GM21360 (cell line): ENCODE results near the gene DIO1.

Source experiments
- ATAC-seq: cut with Tn5 transposase; IDR thresholded peaks from one replicate; pipeline ENCODE4 v1.9.1; 2021; ENCODE audit warnings: mild to moderate bottlenecking, moderate library complexity; ENCODE audit not compliant: unreplicated experiment

The DIO1 gene

DNA sequence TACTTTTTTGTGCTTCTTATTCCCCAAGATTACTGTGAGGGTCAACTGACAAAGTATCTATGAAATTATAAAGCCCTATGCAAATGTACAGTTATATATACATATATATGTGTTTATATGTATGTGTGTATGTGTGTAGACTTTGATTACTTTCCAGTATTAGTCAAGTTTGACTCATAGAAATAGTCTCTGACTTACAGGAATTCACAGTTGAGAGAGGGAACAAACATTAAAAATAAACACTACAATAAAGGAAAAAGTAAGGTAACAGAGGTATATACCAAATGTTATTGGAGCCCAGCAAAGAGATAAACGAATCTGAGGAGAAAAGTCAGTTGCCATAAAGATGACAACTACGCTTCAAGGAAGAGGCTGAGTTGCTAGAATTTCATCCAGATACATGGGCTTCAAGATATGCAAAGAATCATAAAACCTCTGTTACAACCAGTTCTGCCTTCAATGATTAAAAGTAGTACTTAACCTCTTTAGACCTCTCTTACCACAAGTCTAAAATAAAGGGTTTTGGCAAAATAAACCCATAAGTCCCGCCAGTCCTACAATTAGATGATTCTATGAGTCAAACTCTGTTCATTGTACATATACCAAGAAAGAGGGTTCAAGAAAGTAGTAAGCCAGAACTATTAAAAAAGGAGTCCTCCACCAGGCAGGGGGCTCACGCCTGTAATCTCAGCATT is 44.3 kb downstream of the DIO1 start:
- no peak for ATAC-seq

DNA sequence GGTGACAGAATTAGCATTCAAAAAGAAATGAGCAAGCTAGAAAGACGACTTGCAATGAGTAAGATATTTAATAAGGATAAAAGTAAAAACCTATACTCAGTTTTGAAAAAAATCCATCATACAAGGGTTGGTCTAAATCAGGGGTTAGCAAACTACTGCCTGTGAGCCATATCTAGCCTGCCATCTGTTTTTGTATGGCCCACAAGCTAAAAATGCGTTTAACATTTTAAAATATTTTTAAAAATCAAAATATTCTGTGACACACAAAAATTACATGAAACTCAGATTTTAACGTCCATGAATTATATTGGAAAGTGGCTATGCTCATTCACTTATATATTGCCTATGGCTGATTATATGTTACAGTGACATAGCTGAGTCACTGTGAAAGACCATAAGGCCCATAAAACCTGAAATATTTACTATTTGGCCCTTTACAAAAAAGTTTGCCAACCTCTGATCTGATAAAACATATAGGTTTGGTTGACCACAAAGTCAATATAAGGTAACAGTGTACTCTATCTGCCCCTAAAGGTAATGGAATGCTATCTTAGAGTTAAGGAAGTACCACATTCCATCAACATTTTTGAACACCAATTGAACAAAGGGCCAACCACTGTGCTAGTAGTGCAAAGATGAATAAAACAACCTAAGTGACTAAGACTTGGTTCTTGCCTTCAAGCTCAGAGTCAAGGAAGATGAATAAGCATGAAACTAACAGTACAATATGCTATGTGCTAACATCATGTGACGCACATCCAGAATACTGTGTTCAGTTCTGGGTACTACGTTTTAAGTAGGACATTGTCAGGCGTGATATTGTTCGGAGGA is 48.4 kb downstream of the DIO1 start:
- ATAC-seq: no peak

DNA sequence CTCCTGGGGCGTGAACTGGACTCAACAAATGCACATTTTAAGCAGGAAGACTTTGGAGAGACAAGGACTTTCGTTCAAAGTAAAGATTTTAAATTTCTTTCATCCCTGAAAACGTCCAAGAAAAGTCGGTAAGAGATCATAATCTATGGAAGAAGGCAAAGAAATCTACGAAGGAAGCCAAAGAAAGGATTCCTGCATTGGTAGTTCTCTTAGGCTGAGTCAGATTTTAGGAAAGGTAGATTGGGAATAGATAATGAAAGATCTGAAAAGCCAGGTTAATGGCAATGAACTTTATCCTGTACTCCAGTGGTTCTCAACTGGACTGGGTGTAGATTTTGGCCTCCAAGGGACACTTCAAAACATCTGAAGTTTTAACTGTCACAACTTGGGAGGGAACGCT is 49.1 kb downstream of the DIO1 start:
- no peak for ATAC-seq

DNA sequence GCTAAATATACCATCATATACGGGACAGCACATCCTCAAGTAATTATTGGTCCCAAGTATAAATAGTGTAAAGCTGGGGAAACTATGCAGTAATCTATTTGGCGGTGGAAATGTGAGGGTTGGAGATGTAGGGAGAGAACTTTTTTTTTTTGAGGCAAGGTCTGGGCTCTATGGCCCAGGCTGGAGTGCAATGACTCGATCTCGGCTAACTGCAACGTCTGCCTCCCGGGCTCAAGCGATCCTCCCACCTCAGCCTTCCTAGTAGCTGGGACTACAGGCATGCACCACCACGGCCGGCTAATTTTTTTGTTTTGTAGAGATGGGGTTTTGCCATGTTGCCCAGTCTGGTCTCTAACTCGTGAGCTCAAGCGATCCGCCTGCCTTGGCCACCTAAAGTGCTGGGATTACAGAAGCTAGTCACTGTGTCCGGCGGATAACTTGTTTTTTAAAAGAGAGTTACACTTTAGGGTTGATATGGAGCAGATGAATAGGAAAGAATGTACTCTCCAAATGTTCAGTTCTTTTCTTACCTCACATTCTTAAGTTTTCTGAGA is 49.6 kb downstream of the DIO1 start:
- no peak for ATAC-seq

DNA sequence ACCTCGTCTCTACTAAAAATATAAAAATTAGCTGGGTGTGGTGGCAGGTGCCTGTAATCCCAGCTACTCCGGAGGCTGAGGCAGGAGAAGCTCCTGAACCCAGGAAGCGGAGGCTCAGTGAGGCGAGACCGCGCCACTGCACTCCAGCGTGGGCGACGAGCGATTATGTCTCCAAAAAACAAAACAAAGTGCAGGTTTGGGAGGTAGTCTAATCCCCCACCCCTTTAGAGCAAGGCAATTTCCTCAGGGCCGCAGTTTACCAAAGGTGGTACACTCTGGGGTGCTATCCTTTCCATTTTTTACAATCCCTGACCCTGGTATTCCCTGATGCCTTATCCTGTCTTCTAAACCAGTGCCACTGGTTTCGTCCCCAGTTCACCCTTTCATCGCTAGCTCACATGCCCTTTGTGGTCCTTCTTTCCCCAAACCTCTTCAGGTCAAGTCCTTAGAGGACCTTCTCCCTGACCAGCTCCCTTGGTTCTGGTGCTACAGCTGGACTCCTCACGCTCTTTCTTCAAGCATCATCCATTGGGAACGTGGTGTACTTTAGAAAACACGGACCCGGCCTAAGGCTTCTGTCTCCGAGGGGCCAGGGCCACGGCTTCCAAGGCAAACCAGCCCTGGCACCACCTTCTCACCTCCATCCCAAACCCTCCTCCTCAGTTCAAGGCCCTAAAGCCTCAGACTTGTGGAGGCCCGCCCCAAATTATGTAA is 50.6 kb downstream of the DIO1 start:
- no peak for ATAC-seq

DNA sequence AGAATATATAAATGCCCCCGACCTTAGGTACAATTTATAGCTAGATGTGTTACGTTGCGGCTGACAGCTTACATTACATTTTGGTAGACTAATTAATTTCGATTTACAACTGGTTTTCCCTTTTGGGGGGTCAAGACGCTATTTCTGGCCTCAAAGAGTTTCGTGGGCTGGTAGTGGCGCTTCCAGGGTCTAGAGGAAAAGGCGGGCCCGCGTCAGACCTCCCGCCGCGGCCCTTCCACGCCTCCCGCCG is 51.1 kb downstream of the DIO1 start:
- no peak for ATAC-seq

DNA sequence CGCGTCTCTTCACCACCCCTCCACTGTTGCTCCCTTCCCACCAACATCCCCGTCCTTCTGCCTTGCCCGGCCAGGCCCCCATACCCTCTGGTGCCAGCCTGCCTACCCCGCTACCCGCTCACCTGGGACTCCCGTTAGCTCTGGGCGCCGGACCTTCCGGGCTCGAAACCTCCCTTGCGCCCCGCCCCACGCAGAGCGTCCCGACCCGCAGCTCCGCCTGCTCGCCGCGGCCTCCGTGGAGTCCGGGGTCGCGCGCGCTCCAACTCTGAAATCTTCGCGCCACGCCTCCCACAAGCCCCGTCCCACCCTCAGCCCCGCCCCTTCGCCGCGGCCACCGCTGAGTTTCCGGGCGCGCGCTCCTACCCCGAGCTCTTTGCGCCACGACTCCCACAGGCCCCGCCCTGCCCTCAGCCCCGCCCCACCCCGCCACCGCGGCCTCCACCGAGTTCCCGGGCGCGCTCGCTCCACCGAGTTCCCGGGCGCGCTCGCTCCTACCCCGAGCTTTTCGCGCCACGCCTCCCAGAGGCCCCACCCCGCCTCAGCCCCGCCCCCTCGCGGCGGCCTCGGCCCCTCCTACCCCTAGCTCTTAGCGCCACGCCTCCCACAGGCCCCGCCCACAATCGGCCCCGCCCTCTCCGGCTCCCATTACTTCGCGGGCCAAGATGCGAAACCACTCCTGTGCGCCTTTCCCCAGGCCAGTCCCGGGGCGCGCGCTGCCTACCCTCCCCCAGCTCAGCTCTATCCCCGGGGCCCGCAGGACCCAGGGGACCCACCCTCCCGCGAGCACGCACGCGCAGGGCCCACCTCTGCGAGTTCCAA is 51.7 kb downstream of the DIO1 start, which contains the start of gene IFT25:
Gene IFT25 (minus strand): TSS at position 267 of the 819 bp plus-strand sequence. CDS start 5,617 bp downstream, outside the sequence.
- peak; percentile 65 for ATAC-seq

DNA sequence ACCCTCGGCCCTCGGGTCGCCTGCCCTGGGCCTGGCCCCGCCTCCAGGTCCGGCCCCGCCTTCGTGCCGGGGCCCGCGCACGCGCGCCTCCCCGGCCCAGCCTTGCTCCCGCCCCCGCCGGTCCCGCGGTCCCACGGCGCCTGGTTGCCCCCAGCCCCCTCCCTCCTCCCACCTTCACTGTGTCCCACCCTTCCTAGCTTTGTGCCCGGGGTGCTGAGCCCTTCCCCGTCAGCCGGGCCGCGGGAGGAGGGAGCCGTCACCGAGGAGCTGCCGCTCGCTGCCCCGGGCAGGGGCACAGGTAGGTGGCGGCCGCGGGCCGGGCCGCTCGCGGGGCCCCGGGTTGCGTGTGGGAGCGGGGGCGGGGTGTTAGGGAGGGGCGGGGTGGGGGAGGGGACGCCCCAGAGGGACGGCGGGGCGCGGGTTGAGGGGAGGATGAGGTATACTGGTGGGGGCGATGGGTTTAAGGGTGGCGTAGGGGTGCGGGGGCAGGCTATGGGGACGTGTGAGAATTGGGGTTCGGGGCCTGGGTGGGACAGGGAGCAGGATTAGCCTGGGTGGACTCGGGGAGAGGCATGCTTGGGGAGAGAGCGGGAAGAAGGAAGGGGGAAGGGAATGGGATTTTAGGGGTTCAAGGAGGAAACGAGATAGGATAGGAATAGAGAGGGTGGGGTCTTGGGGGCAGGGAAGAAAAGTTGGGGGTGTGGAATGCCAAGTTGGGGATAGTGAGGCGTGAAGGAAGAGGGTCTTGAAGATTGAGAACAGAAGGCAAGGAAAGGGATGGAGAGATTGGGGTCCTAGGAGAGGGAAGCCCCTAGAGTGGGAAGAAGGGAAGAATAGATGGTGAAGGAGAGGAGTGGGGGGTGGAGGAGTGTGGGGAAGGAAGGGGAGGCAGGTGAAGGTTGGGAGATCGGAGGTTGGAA is 52.5 kb downstream of the DIO1 start, which contains the start of gene LRRC42:
Gene LRRC42 (plus strand): TSS at position 99 of the 920 bp plus-strand sequence. CDS start 5,650 bp downstream, outside the sequence.
- peak; percentile 60 for ATAC-seq

DNA sequence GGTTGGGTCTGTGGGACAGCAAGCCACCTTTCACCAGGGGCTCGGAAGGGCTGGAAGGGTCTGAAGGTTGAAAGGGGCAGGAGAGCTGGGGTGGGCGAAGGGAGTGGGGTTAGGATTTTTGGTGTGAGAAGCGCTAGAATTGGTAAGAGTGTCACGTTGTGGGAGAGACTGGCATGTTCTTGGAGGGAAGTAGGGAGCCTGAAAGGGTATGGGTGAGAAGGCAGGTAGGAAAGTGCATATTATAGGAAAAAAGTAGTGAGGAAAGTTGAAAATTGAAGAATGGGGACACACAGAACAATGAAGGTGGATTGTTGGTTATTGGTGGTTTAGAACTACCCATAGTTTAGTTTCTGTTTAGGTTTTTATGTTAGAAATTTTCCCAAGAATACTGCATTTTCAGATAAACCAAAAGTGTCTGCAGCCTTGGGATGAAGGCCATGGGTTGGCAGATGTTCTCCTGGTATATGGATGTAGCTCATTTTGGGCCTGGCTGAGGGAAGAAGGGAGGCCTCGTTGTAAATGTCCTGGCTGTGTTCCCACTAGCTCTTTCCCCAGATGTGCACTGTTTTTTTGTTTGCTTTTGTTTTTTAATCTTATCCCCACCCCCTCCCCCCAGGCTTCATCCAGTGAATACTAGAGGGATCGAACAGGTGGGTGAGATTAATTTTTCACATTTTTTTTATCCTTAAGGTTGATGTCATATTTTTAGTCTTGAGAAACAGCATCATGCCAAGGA is 53.4 kb downstream of the DIO1 start:
- no peak for ATAC-seq

DNA sequence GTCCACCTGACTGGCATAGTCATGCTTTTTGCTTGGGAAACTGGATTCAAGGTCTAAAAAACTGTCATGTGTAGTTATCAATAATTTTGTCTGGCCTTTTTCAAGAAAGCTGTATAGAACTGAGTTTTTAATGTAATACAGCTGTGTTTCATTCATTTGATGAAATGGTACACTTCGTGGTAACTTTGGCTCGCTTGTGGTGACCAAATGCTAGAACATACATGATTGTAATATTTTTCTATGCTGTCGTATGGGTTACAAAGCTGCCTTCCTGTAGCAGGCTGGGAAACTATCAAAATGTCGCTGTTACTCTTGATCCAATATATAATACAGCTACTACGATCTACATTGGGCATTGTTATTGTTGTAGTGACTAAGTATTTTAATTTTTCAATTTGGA is 54.3 kb downstream of the DIO1 start:
- ATAC-seq: no peak

DNA sequence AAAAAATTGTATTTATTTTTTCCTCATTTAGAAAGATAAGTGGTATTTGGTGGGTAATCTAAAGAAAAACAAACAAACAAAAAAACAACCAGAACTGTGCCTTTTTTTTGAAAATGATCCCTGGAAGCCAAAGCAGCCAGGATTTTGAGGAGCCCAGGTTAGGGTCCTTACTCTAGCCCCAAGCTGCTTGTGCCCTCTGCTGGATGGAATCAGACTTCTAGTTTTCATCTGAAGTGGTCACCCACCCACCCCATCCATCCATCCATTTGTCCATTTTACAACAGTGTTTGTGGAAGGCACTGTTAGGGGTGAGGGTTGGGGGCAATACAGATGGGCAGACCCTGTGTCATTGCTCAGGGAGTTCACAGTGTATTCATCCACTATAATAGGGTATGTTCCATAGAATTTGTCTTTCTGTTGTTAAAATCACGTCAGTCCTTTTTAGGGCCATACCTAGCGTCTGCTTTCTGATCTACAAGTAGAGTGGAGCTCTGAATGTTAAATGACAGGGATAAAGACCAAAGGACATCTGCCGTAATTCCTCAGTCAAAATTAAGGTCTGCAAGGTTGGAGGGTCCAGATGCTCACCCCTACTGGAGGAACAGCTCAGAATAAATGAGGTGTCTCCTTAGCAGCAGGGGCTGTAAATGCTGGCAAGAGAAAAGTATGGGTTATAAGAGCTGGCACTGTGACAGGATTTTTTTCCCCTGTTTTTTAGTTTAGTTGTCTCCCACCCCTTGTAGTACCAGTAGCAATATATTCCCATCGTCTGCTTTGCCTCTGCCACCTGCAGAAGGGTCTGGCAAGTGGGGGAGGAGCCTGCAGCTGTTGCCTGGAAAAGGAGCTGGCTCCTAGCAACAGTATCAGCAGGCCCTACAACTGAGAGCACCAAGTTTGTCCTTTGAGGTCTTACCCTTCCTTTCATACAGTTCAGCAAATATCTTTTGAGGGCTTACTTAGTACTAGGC is 55.3 kb downstream of the DIO1 start:
- no peak for ATAC-seq

DNA sequence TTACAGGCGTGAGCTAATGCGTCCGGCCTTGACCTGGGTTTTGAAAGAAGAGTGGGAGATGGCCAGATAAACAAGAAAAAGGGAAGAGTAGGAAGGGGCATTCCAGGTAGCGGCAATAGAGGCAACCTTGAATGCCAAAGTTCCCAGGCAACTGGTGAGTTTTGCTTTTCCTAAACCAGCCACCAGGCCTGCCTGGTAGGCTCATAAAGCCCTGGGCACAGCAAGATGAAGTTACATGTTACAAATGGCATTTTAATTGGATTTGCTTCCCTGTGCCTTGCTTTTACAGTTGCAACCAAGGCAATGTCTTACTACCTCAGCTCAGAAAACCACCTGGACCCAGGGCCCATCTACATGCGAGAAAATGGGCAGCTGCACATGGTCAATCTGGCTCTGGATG is 57.7 kb downstream of the DIO1 start:
- no peak for ATAC-seq

DNA sequence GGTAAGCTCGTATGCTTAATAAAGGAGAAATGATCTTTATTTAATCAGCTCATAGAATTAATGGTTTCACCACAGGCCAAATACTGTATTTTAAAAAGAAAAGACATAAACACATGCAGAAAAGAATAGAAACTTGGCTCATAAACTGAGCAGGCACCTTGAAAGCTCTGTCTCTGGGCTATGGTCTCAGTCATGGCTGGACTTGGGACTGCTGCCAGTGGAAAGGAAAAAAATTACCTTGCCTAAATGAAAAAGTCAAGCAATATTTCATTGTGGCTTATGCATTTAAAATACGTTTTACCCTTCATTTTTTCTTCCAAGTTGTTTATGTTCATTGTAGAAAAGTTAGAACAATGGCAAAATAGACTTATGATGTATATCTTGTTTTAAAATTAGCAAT is 60.1 kb downstream of the DIO1 start:
- no peak for ATAC-seq

DNA sequence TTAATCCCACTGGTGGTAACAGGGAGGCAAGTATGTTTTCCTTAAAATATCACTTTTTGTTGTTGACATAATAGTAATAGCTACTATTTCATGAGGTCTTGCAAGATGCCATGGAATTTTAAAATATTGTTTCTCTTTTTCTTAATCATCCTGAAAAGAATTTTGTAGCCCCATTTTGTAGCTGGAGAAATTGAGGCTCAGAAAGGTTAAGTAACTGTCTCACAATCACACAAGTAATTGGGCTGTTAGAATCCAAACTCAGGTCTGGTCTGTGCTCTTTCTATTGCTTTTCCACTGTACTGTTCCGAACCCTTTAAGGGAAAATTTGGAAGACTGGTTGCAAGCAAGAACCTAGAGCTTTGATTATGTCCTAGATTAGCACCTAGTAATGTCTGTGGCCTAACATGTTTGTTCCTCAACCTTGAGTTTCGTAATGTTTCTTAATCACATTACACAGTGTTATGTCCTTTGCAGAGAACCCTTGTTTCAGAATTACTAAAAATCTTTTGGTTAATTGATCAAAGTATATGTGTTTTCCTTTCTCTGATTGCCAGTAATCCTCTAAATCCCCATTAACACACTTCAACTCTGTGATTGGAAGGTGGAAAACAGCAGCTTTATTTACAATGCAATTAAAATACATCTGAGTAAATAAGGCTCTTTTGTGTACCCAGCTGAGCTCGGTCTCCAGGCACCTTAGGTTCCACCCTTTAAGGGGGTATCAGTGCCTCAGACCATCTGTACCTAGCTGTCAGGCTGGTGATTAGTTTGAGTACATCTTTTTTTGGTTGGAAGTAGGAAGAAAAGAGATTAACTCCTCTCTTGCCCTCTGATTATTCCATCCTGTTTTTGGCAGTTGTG is 62.6 kb downstream of the DIO1 start:
- ATAC-seq: no peak

DNA sequence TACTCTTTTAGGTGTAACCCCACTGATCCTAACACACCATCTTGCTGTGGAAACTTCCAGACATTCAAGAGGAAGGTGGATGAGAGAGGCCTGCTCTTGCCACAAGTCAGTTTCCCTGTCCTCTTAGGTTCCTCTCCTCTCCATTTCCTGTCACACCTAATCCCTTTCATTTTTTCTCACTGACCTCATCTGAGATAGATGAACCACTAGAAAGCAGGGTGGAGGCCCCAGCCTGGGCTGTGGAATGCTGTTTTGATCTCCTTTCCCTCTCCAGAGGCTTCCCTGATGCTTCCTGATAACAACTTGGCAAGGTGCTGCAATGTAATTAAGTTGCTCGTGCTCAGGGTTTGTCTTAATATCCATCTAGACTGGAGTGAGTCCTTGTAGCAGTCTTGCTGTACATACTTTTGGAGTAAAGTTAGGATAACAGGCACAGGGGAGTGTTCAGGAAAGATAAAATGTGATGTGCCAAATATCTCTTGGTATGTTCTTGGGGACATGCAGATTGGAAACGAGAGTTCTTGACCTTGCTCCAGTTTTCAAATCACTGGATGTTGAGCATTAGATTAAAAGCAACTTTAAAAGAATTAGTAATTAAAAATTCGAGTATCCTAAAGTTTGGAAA is 63.3 kb downstream of the DIO1 start:
- ATAC-seq: no peak

DNA sequence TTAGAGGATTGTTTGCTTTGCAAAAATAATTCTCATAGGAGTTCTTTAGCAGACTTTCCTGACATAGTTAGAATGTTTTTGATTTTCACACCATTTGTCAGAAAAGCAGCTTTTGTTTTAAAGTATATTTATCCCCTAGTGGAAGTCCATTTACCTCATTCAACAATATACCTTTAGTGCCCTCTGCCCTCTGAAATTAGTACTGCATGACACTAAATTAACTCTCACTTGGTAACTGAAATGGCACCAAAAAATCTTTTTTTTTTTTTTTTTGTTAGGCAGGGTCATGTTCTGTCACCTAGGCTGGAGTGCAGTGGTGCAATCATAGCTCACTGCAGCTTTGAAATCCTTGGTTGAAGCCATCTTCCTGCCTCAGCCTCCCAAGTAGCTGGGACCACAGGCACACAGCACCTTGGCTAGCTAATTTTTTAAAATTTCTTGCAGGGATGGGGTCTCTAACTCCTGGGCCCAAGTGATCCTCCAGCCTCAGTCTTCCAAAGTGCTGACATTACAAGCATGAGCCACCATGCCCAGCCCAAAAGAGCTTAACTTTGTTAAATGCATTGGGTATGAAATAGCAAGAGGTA is 65.8 kb downstream of the DIO1 start:
- ATAC-seq: no peak
